PC-3 (cell line): ENCODE measurements around the gene DNM3. TPM values are rescaled to one million over a fixed set of nuclear protein-coding genes. Genes with fewer than 3 reads are reported as not detected.

Experiments used
- ATAC-seq: fragments of 200-7000 bp; cut with Tn5 transposase; 2 replicates; pipeline ENCODE4 v1.9.1; 2020; ENCODE audit warnings: mild to moderate bottlenecking, moderate library complexity
- BruUV-seq: library from RNA; stranded (reverse); fragments of 400-500 nt; replicated peaks from 2 replicates; lab custom pipeline; 2021; lab: Mats Ljungman, UMichigan
- CTCF ChIA-PET: fragments of 300-600 bp; sonication (Branson Sonifier 250); formaldehyde crosslinking; loops from one replicate; lab custom pipeline; 2022; ENCODE audit warnings: antibody characterized with exemption; lab: Charles Lee
- POLR2A ChIA-PET: fragments of 300-600 bp; sonication (Branson Sonifier 250); formaldehyde crosslinking; loops from one replicate; lab custom pipeline; 2022; ENCODE audit warnings: antibody characterized with exemption; ENCODE audit not compliant: unreplicated experiment; lab: Charles Lee
- DNase-seq: peaks from one replicate; pipeline ENCODE4 v3.0.0-alpha.2; 2015
- H2AFZ ChIP-seq: fragments of 300-600 bp; sonication (generic); 2 replicates; pipeline ENCODE4 v1.6.0; 2016; ENCODE audit warnings: antibody characterized with exemption, low read length
- H3F3A ChIP-seq: fragments of 300-600 bp; sonication (generic); one replicate; pipeline ENCODE4 v1.6.0; 2017; ENCODE audit warnings: antibody characterized with exemption, low read length, control low read depth, mild to moderate bottlenecking; ENCODE audit not compliant: unreplicated experiment
- H3K27ac ChIP-seq: fragments of 300-600 bp; sonication (generic); 2 replicates; pipeline ENCODE4 v1.5.1; 2016; ENCODE audit warnings: mild to moderate bottlenecking, low read length
- H3K27me3 ChIP-seq: fragments of 300-600 bp; sonication (generic); 2 replicates; pipeline ENCODE4 v1.6.1; 2016; ENCODE audit warnings: low read length, mixed read lengths
- H3K36me3 ChIP-seq: fragments of 300-600 bp; sonication (generic); 2 replicates; pipeline ENCODE4 v1.6.1; 2016; ENCODE audit warnings: low read depth, mixed run types, low read length, mixed read lengths
- H3K4me1 ChIP-seq: fragments of 300-600 bp; sonication (generic); 2 replicates; pipeline ENCODE4 v1.5.1; 2016; ENCODE audit warnings: low read length; ENCODE audit not compliant: insufficient read depth
- H3K4me2 ChIP-seq: fragments of 300-600 bp; sonication (generic); 2 replicates; pipeline ENCODE4 v1.6.0; 2016; ENCODE audit warnings: low read length
- H3K4me3 ChIP-seq: fragments of 300-600 bp; sonication (generic); 2 replicates; pipeline ENCODE4 v1.5.1; 2016; ENCODE audit warnings: mild to moderate bottlenecking, low read length, mixed read lengths
- H3K79me2 ChIP-seq: fragments of 300-600 bp; sonication (generic); 2 replicates; pipeline ENCODE4 v1.6.1; 2017; ENCODE audit warnings: low read length, mixed read lengths
- H3K9ac ChIP-seq: fragments of 300-600 bp; sonication (generic); 2 replicates; pipeline ENCODE4 v1.6.0; 2016; ENCODE audit warnings: mild to moderate bottlenecking, low read length
- H3K9me2 ChIP-seq: fragments of 300-600 bp; sonication (generic); replicated peaks from 2 replicates; pipeline ENCODE4 v1.6.1; 2016; ENCODE audit warnings: mixed run types, low read length, mixed read lengths
- H3K9me3 ChIP-seq: fragments of 300-600 bp; sonication (generic); 2 replicates; pipeline ENCODE4 v1.6.1; 2016; ENCODE audit warnings: low read length, mixed read lengths
- H4K20me1 ChIP-seq: fragments of 300-600 bp; sonication (generic); 2 replicates; pipeline ENCODE4 v1.6.1; 2016; ENCODE audit warnings: low read length, mixed read lengths
- CTCF ChIP-seq: fragments of 300-600 bp; sonication (generic); conservative IDR thresholded peaks from 2 replicates; pipeline ENCODE4 v1.5.1; 2017; ENCODE audit warnings: antibody characterized with exemption, low read depth, mild to moderate bottlenecking, low read length
- EZH2 ChIP-seq: fragments of 300-600 bp; sonication (generic); IDR thresholded peaks from one replicate; pipeline ENCODE4 v1.6.1; 2017; ENCODE audit warnings: antibody characterized with exemption, mild to moderate bottlenecking, low read length; ENCODE audit not compliant: unreplicated experiment
- EZH2phosphoT487 ChIP-seq: fragments of 300-600 bp; sonication (generic); IDR thresholded peaks from 2 replicates; pipeline ENCODE4 v1.6.1; 2018; ENCODE audit warnings: mild to moderate bottlenecking, antibody characterized with exemption, low read length, borderline replicate concordance
- intact Hi-C: fragments of 100-400 bp; cut with micrococcal nuclease; formaldehyde crosslinking; loops from 2 replicates; pipeline ENCODE4 v1.9.0; 2023
- total RNA-seq: library from RNA; depleted of rRNA; stranded (reverse); fragments of >200 nt; gene quantifications from 2 replicates; pipeline ENCODE4 v1.2.3, GENCODE V29; 2014

DNM3 gene
- total RNA-seq, 1 experiment from 2014 or later: 0.98 TPM

GRCh38 chr1:172446547-172446946, 605.2 kb downstream of the DNM3 start:
- Histone ChIP-seq H3K9me3 (no peaks in the 10 kb centered on the region), H3K27me3 (no peaks in the 10 kb centered on the region), H3F3A (peaks cover 21% of the 10 kb centered on the region), H3K4me2 (no peak overlapping the region), H3K27ac (no peak overlapping the region), H3K79me2 (peaks cover 23% of the 10 kb centered on the region), H3K9ac (no peak overlapping the region), H2AFZ (no peak overlapping the region), H4K20me1 (no peaks in the 10 kb centered on the region), H3K4me3 (no peak overlapping the region), H3K4me1 (peaks cover 74% of the 10 kb centered on the region), H3K9me2 (no peaks in the 10 kb centered on the region), H3K36me3 (peaks cover 6% of the 10 kb centered on the region)
- CTCF ChIA-PET: interaction anchor here (0.6 kb wide), 1 partner anchor 79 kb away, joined by 3 read pairs; no protein-coding TSS in a partner anchor
- intact Hi-C loops: no loop called here
- no peak for TF ChIP-seq CTCF
- no peak for TF ChIP-seq EZH2phosphoT487
- TF ChIP-seq EZH2: no peak
- BruUV-seq: no TSS peak
- POLR2A ChIA-PET: no interaction called here
- DNase-seq: no peak
- ATAC-seq: no peak

- Histone ChIP-seq H3K9ac (no peak overlapping the region), H3K9me2 (no peaks in the 10 kb centered on the region), H3K4me3 (no peak overlapping the region), H3K4me1 (peaks cover 80% of the 10 kb centered on the region), H3K27me3 (no peaks in the 10 kb centered on the region), H3F3A (peaks cover 21% of the 10 kb centered on the region), H3K9me3 (no peaks in the 10 kb centered on the region), H3K4me2 (peak overlapping the region; percentile 76; the same call in 1 of the 2 replicates), H2AFZ (no peak overlapping the region), H3K36me3 (no peaks in the 10 kb centered on the region), H3K79me2 (peaks cover 12% of the 10 kb centered on the region), H3K27ac (peak overlapping the region; percentile 86), H4K20me1 (no peaks in the 10 kb centered on the region)
- DNase-seq: peak; percentile 39
- ChIA-PET POLR2A (interaction anchor here (0.7 kb wide), 1 partner anchor 407 kb away, joined by 3 read pairs; no protein-coding TSS in a partner anchor), CTCF (interaction anchor here (0.6 kb wide), 1 partner anchor 85 kb away, joined by 3 read pairs; no protein-coding TSS in a partner anchor)
- BruUV-seq: no TSS peak
- TF ChIP-seq EZH2phosphoT487 (no peak), CTCF (no peak), EZH2 (no peak)
- ATAC-seq: no peak
- intact Hi-C loops: no loop called here
These were observed 606.3 kb downstream of the DNM3 start for GRCh38 chr1:172447641-172448040.

GRCh38 chr1:172448995-172449584, 607.8 kb downstream of the DNM3 start:
- no peaks in the 10 kb centered on the region for H3K79me2 ChIP-seq
- ATAC-seq: peak; percentile 64
- intact Hi-C loops: loop anchor here (1.0 kb wide), 5 partner anchors 50 to 270 kb away; no protein-coding TSS in a partner anchor
- H2AFZ ChIP-seq: peak overlapping the region; percentile 58
- no peaks in the 10 kb centered on the region for H4K20me1 ChIP-seq
- H3K9me2 ChIP-seq: no peaks in the 10 kb centered on the region
- H3K4me2 ChIP-seq: peak overlapping the region; percentile 76
- H3K27me3 ChIP-seq: no peaks in the 10 kb centered on the region
- BruUV-seq: no TSS peak
- no peaks in the 10 kb centered on the region for H3K36me3 ChIP-seq
- H3K9me3 ChIP-seq: no peaks in the 10 kb centered on the region
- H3K9ac ChIP-seq: peak overlapping the region; percentile 53
- H3K4me3 ChIP-seq: peak overlapping the region; percentile 45
- ChIA-PET CTCF (interaction anchor here (0.6 to 2.0 kb wide), 8 partner anchors 32 to 446 kb away, joined by 3 to 19 read pairs (median 4); partner anchors contain the start of gene SUCO), POLR2A (interaction anchor here (0.5 to 1.0 kb wide), 5 partner anchors 64 to 153 kb away, joined by 3 to 27 read pairs (median 3); partner anchors contain the start of gene SUCO)
- peaks cover 86% of the 10 kb centered on the region for H3K4me1 ChIP-seq
- no peak for TF ChIP-seq EZH2
- TF ChIP-seq CTCF: no peak
- no peak for TF ChIP-seq EZH2phosphoT487
- peak; percentile 100 for DNase-seq
- H3K27ac ChIP-seq: peak overlapping the region; percentile 86
- H3F3A ChIP-seq: peaks cover 21% of the 10 kb centered on the region
